22Rv1 (cell line): Measurements from ENCODE around the gene MSLN.
A peak's percentile ranks its signal among the peaks of the same experiment; 100 is the strongest.

ENCODE experiments used
- H3K27ac ChIP-seq: fragments of 450-650 bp; 2 replicates; pipeline ENCODE4 v1.5.1; 2017
- ZFX ChIP-seq: fragments of 450-650 bp; IDR thresholded peaks from 2 replicates; pipeline ENCODE4 v1.6.1; 2017; ENCODE audit warnings: antibody characterized with exemption, borderline replicate concordance
- TF ChIP-seq, protein P1 (sequence below): fragments of 450-650 bp; IDR thresholded peaks from 2 replicates; pipeline ENCODE4 v1.5.1; 2017; ENCODE audit warnings: mild to moderate bottlenecking

MSLN gene

DNA sequence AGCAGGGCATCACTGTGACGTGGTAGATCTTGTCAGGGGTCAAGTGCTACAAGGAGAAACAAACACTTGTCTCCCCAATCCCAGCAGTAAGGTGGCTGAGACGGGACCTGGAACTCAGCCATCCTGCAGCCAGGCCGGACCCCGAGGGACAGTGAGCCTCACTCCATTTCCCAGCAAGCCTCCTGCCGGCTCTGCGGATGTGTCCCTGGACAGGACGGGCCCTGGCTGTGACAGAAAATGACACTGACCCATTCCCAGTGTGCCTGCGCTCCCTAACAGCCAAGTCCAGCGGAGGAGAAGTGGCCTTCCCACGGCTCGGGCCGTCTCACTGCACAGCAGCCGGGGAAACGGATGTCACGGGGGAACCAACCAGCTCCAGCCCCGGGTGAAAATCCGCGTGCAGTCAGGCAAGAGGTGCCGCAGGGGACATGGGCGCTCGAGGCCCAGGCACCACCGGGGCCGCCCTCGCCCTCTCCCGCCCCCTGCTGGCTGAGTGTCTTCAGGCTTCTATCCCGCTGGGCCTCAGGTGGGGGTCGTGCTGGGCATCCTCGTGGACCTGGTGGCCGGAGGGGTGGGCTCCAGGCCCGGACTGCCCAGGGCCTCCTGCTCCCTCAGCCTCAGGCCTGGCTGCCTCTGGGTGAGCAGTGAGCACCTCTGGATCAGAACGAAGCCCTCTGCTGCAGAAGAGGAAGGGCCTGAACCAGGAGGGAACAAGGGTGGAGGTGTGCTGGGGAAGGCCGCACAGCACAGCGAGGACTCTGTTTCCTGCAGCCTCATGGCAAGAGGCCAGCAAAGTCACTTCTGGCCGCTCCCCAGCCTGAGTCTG is 26.9 kb upstream of the MSLN start:
- TF ChIP-seq, protein P1, sequence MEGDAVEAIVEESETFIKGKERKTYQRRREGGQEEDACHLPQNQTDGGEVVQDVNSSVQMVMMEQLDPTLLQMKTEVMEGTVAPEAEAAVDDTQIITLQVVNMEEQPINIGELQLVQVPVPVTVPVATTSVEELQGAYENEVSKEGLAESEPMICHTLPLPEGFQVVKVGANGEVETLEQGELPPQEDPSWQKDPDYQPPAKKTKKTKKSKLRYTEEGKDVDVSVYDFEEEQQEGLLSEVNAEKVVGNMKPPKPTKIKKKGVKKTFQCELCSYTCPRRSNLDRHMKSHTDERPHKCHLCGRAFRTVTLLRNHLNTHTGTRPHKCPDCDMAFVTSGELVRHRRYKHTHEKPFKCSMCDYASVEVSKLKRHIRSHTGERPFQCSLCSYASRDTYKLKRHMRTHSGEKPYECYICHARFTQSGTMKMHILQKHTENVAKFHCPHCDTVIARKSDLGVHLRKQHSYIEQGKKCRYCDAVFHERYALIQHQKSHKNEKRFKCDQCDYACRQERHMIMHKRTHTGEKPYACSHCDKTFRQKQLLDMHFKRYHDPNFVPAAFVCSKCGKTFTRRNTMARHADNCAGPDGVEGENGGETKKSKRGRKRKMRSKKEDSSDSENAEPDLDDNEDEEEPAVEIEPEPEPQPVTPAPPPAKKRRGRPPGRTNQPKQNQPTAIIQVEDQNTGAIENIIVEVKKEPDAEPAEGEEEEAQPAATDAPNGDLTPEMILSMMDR, result peak; percentile 80
- no peak for TF ChIP-seq ZFX
- H3K27ac ChIP-seq, result no peak overlapping the region

DNA sequence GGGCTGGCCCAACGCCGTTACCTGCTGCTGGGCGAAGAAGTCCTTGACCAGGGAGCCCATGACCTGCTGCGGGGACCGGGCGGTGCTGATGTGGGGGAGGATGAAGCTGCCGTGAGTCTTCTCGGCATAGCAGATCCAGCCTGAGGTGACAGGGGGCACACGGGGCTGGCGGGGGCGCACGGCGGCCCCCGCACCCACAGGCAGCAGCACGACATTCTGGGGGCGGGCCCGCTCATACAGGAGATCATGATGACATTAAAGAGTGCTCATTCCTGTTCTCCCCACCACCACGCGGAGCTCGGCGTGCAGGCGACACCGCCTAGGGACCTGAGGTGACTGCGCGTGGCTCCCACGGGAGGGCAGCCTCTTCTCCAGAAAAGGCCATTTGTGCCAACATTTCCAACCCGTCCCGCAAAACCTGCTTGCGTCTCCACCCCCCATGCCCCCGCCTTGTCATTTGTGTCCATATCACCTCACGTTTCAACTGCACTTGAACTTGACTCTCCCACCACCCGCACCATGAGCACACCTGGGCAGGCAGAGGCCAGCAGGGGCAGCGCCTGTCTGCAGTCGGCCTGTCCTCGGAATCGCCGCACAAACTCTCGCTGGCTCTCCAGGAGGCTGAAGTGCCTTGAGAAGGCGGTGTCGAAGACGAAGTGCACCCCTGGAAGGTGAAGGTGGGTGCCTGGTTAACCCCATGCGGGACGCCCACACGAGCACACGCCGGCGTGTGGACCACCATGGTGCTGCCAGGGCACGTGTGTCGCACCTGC is 26.1 kb upstream of the MSLN start:
- 0 out of 2 replicates have a peak overlapping the region, but pooled peaks have one; percentile 96 for H3K27ac ChIP-seq
- no peak for TF ChIP-seq ZFX
- TF ChIP-seq, protein P1, result no peak

DNA sequence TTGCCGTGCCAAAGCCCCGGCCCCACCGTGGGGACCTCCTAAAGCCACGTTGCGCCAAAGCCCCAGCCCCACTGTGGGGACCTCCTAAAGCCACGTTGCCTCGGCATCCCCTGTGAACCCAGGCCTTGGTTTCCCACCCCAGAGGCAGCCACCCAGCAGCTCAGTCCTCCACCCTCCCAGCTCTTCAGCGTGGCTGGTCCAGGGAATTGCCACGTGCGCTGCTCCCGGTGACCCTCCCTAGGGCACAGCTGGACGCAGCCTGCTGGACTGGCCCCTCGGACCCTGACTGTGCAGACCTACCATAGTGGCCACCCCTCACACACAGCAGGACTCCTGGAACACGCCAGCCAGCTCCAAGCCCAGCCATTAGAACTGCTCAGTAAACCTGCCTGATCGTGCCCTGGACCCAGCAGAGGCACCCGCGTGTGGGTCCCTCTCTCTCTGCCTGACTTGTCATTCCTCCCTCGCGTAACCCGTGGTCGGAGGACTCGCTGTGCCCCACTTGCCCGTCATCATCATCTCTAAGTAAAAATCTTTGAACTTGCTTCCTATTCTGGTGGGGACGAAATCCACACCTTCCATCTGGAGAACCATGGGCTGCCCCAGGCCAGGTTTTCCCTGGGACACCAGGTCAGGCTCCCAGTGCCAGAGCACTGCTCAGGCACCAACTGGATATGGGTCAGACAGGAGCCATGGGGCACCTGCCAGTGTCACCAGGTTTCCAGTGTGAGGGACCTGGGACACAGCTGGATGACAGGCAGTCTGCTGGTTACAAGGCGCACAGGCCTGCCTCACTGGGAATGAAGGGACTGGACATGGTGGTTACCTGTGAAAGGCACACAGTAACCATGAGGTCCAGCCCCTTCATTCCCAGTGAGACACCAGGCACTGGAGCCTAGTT is 25.3 kb upstream of the MSLN start:
- peak overlapping the region; percentile 96 for H3K27ac ChIP-seq
- TF ChIP-seq ZFX, result no peak
- TF ChIP-seq, protein P1, result no peak

DNA sequence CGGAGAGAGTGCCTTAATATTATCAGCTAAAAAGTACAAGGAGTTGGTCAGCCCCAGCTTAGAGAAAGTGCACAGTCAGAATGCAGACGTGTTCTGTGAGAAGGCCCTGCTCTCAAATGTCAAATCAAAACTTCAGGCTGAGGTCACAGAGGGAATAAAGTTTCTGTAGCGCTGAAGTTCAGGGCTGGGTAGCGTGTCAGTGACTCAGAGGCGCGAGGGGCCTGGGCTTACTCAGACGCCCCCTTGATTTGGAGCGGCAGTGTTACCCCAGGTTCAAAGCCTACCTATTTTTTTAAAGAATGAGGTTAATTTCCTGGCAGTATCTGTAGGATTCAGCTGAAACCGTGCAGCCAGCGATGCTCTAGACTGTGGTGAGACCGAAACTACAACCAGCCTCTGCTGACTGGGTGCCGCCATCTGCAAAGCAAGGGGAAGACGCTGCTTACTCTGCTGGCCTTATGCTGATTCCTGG is 24.5 kb upstream of the MSLN start:
- H3K27ac ChIP-seq, result peak overlapping the region; percentile 96
- TF ChIP-seq, protein P1, result no peak
- no peak for TF ChIP-seq ZFX

DNA sequence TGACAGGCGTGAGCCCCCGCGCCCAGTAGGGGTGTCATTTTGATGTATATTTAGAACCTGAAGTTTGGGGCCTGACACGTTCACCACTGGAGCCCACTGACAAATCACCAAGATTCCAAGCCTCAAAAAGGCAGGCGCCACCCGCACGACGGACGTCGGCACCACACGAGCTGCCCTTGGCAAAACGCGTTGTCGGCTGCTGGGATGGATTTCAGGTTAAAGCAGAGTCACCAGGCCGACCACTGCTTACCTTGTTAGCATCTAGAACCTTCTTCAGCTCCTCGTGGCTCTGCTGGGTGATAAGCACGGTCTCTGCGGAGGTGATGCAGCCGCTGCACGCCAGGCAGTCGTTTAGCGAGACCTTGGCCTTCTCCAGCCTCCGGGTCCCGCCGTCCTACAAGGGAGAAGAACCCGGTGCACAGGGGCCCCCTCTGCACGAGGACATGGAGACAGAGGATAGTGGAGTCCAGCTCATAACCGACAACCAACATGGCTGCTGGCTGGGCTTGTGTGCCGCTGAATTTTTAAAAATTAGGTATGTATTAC is 23.5 kb upstream of the MSLN start:
- no peak for TF ChIP-seq ZFX
- TF ChIP-seq, protein P1, result no peak
- H3K27ac ChIP-seq, result peak overlapping the region; percentile 96

DNA sequence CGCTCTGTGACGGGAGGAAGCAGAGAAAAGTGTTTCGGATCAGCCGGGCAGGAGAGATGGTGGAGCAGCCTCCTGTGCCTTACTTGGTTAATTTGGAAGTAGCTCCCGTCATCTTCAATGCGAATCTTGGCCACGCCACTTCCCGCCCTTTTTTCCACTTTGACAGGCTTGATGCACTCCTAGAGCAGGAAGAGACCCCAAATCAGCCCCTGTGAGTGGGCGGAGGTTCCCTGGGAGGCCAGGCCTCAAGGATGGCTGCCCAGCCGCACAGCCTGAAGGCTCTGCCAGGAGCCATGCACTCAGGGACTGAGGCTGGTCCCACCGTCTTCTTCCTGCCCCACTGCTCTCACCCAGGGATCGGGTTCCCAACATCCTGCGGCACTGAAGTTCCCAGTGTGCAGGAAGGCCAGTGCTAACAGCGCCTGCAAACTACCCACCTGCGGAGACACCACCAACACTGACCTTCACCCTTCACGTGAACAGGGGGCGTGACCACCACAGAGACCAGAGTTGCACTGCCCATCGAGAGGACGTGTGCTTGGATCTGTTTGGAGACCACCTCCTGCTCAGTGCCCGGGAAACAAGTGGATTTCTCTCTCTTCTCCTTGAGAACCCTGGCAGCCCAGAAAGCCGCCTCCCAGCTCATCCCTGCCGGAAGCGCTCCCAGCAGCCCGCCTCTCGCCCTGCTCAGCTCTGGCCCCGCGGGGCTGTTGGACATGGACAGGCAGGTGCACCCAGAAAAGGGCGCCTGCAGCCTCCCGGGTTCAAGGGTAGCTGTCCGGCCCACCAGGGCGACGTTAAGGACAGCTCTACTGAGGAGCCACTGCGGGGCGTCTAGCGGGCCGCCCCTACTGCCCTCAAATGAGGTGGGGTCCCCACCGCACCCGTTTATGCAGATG is 20.7 kb upstream of the MSLN start:
- peak overlapping the region; percentile 96 for H3K27ac ChIP-seq
- TF ChIP-seq ZFX, result no peak
